Brain microvascular endothelial cell (primary cell): ENCODE results near the gene MAP3K10.

Source experiments
- DNase-seq: peaks from one replicate; pipeline ENCODE4 v3.0.0-alpha.2; 2020
- H3K27ac ChIP-seq: fragments of 250-450 bp; sonication (Bioruptor Pico); 2 replicates; pipeline ENCODE4 v1.5.1; 2020; ENCODE audit warnings: mild to moderate bottlenecking, moderate library complexity
- H3K27me3 ChIP-seq: fragments of 250-450 bp; sonication (Bioruptor Pico); replicated peaks from 2 replicates; pipeline ENCODE4 v1.5.1; 2020; ENCODE audit warnings: mild to moderate bottlenecking
- H3K36me3 ChIP-seq: fragments of 250-450 bp; sonication (Bioruptor Pico); replicated peaks from 2 replicates; pipeline ENCODE4 v1.5.1; 2020; ENCODE audit warnings: mild to moderate bottlenecking
- H3K4me3 ChIP-seq: 2 replicates; pipeline ENCODE4 v1.5.1; 2011; ENCODE audit warnings: low read depth, mild to moderate bottlenecking, control low read depth, low read length, moderate library complexity
- in situ Hi-C: cut with HindIII; loops from 2 replicates; pipeline ENCODE4 v1.10.0; 2017; ENCODE audit warnings: low sequenced_read_pairs, low pct_ligation_motif_present
- TF ChIP-seq, protein P1 (sequence below): IDR thresholded peaks from 2 replicates; pipeline ENCODE4 v1.5.1; 2011; ENCODE audit warnings: low read depth, mild to moderate bottlenecking, moderate library complexity, low read length, control low read depth, inconsistent platforms; ENCODE audit errors: missing control alignments

MAP3K10 gene

GRCh38 chr19:40255619-40256166 is 64.5 kb downstream of the MAP3K10 start:
- no peak overlapping the region for H3K4me3 ChIP-seq
- in situ Hi-C loops: no loop called here
- H3K36me3 ChIP-seq: peaks cover 30% of the 10 kb centered on the region

GRCh38 chr19:40256512-40256911 is 65.3 kb downstream of the MAP3K10 start:
- DNase-seq: no peak
- in situ Hi-C loops: no loop called here
- no peaks in the 10 kb centered on the region for H3K27me3 ChIP-seq
- H3K36me3 ChIP-seq: peaks cover 30% of the 10 kb centered on the region
- H3K27ac ChIP-seq: no peak overlapping the region
- no peak overlapping the region for H3K4me3 ChIP-seq
- TF ChIP-seq, protein P1, sequence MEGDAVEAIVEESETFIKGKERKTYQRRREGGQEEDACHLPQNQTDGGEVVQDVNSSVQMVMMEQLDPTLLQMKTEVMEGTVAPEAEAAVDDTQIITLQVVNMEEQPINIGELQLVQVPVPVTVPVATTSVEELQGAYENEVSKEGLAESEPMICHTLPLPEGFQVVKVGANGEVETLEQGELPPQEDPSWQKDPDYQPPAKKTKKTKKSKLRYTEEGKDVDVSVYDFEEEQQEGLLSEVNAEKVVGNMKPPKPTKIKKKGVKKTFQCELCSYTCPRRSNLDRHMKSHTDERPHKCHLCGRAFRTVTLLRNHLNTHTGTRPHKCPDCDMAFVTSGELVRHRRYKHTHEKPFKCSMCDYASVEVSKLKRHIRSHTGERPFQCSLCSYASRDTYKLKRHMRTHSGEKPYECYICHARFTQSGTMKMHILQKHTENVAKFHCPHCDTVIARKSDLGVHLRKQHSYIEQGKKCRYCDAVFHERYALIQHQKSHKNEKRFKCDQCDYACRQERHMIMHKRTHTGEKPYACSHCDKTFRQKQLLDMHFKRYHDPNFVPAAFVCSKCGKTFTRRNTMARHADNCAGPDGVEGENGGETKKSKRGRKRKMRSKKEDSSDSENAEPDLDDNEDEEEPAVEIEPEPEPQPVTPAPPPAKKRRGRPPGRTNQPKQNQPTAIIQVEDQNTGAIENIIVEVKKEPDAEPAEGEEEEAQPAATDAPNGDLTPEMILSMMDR: no peak

More at GRCh38 chr19:40255619-40256166, 64.5 kb downstream of the MAP3K10 start:
- TF ChIP-seq, protein P1: no peak
- H3K27ac ChIP-seq: no peak overlapping the region
- DNase-seq: no peak
- H3K27me3 ChIP-seq: no peaks in the 10 kb centered on the region

GRCh38 chr19:40257096-40257517 is 65.9 kb downstream of the MAP3K10 start:
- Histone ChIP-seq H3K4me3 (no peak overlapping the region), H3K27me3 (no peaks in the 10 kb centered on the region), H3K36me3 (peaks cover 30% of the 10 kb centered on the region), H3K27ac (no peak overlapping the region)
- TF ChIP-seq, protein P1: no peak
- no peak for DNase-seq
- in situ Hi-C loops: no loop called here

GRCh38 chr19:40261631-40262030 is 70.4 kb downstream of the MAP3K10 start:
- Histone ChIP-seq H3K36me3 (peaks cover 8% of the 10 kb centered on the region), H3K27me3 (no peaks in the 10 kb centered on the region), H3K4me3 (no peak overlapping the region), H3K27ac (no peak overlapping the region)
- TF ChIP-seq, protein P1: no peak
- in situ Hi-C loops: no loop called here
- DNase-seq: no peak

- H3K27me3 ChIP-seq: no peaks in the 10 kb centered on the region
- H3K27ac ChIP-seq: no peak overlapping the region
- in situ Hi-C loops: no loop called here
- TF ChIP-seq, protein P1: no peak
- peaks cover 7% of the 10 kb centered on the region for H3K36me3 ChIP-seq
- no peak for DNase-seq
- H3K4me3 ChIP-seq: no peak overlapping the region
These were observed 71.2 kb downstream of the MAP3K10 start for GRCh38 chr19:40262422-40262821.
